GM12875 (cell line): ENCODE measurements around the gene TASOR.
A peak's percentile ranks its signal among the peaks of the same experiment; 100 is the strongest.

Experiments used
- H3K4me3 ChIP-seq: one replicate; pipeline ENCODE4 v1.5.1; 2011; ENCODE audit warnings: low read depth, low read length, control low read depth
- TF ChIP-seq, protein P1 (sequence below): IDR thresholded peaks from 2 replicates; pipeline ENCODE4 v1.5.1; 2011; ENCODE audit warnings: low read depth, mild to moderate bottlenecking, control low read depth, inconsistent platforms, low read length, moderate library complexity, borderline replicate concordance; ENCODE audit not compliant: insufficient read depth

TASOR gene

DNA sequence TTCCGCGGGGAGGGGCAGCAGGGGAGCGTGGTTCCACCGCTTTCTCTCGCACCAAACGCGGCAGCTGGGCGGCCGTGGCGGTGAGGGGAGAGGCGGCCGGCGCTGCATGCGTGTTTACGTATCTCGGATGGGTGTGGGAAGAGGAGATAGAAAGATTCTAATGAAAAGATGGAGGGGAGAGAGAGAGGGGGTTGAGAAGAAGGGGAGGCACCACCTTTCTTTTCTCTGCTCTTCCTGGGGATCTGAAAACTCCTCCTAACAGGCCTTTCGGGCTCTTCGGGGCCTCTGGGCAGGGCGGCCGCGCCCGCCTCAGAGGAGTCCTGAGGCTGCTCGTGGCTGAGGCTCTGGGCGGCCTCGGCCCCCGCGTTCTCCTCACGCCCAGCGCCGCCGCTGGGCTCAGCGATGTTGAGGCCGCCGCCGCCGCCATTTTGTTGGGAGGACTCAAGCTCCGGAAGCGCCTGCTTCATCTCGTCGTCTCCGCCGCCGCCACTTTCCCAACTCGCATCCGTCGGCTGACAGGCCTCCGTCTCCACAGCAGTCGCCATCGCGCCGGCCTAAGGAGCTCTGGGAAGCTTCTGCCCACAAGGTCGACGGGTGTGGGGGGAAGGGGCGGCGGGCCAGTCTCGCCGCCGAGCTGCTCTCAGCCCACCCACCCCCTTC is 473 bp downstream of the TASOR start:
- TF ChIP-seq, protein P1, sequence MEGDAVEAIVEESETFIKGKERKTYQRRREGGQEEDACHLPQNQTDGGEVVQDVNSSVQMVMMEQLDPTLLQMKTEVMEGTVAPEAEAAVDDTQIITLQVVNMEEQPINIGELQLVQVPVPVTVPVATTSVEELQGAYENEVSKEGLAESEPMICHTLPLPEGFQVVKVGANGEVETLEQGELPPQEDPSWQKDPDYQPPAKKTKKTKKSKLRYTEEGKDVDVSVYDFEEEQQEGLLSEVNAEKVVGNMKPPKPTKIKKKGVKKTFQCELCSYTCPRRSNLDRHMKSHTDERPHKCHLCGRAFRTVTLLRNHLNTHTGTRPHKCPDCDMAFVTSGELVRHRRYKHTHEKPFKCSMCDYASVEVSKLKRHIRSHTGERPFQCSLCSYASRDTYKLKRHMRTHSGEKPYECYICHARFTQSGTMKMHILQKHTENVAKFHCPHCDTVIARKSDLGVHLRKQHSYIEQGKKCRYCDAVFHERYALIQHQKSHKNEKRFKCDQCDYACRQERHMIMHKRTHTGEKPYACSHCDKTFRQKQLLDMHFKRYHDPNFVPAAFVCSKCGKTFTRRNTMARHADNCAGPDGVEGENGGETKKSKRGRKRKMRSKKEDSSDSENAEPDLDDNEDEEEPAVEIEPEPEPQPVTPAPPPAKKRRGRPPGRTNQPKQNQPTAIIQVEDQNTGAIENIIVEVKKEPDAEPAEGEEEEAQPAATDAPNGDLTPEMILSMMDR = no peak
- H3K4me3 ChIP-seq = peak overlapping the region; percentile 55

GRCh38 chr3:56681984-56682461 is 1.0 kb downstream of the TASOR start:
- peak overlapping the region; percentile 55 for H3K4me3 ChIP-seq
- TF ChIP-seq, protein P1 = no peak

DNA sequence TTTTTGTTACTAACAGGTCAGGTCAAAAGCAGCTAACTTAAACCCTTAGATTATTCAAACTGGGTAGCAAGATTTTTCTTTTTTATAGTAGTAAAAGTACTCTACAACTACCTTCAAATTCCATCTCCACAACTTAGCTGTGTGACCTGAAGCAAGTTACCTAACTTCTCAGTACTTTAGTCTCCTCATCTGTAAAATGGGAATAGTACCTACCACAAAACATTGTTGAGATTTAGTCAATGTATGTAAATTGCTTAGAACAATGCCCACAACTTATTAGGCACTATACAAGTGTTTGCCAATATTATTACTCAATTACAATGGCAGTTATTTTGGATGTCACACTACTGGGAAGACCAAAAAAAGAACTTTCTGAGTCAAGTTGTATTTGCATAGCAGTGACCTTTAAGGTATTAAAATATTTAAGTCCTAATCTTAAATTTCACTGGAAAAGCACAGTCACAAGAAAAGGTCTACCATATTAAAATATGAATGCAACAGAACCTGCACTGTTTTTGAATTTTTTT is 2.9 kb downstream of the TASOR start:
- TF ChIP-seq, protein P1 = no peak
- H3K4me3 ChIP-seq = no peak overlapping the region

- TF ChIP-seq, protein P1 = no peak
- H3K4me3 ChIP-seq = no peak overlapping the region
Measured at GRCh38 chr3:56677286-56677685, 5.8 kb downstream of the TASOR start.

- TF ChIP-seq, protein P1 = no peak
- no peak overlapping the region for H3K4me3 ChIP-seq
Measured at GRCh38 chr3:56673781-56674457, 9.1 kb downstream of the TASOR start.

GRCh38 chr3:56667973-56668579 is 15.0 kb downstream of the TASOR start:
- TF ChIP-seq, protein P1 = no peak

More at GRCh38 chr3:56667973-56668579, 15.0 kb downstream of the TASOR start:
- H3K4me3 ChIP-seq = no peak overlapping the region
